NCI-H748 treated with DMSO at 0.1 percent for 48 hours (cell line): ENCODE results near the gene TICAM1.
"Not testable (repeated sequence)": the region's sequence is repeated elsewhere in the genome, so short reads cannot be mapped to it uniquely, and the experiment has no call there.

Source experiments
- DNase-seq: peaks from one replicate; lab custom pipeline; 2025; lab: John Stamatoyannopoulos, UW

Gene TICAM1

DNA sequence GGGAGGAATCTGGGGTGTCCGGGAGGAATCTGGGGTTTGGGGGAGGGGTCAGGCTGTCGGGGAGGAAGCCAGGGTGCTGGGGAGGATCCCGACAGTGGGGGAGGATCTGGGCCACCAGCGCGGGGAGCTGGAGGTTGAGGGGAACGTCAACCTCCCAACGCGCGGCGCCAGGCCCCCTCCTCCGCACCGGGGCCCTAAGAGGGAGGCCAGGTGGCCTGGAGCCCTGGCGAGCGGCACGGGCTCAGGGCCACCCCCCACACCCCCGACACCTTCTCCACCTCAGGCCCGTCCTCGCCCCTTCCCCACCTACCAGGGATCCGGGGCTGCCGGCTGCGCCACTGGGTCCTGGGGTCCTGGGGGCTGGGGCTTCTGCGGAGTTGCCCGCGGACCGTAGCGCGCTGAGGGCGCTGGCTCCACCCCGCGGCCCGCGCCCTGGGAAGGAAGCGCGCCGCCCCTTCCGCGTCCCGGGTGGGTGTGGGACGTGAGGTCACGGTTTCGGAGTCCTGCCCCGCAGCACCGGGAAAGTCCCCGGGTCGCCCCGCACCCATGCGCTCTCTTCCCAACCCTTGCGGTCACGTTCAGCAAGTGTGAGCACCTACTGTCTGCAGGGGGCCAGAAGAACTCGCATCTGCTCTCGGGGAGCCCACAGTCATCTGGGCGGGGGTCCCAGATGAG lies at the start of gene TICAM1:
Gene TICAM1, minus strand, starts transcription at position 409 of the 675 bp plus-strand sequence. CDS start 13,335 bp downstream, outside the sequence.
- DNase-seq: no peak

DNA sequence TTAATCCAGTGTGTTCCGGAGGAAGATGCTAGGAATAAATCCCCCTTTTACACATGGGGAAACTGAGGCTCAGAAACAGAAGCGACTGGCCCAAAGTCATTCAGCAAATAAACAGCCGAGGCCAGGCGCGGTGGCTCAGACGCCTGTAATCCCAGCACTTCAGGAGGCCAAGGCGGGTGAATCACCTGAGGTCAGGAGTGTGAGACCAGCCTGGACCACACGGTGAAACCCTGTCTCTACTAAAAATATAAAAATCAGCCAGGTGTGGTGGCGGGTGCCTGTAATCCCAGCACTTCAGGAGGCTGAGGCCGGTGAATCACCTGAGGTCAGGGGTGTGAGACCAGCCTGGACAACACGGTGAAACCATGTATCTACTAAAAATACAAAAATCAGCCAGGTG lies 47.5 kb upstream of the TICAM1 start:
- no peak for DNase-seq

DNA sequence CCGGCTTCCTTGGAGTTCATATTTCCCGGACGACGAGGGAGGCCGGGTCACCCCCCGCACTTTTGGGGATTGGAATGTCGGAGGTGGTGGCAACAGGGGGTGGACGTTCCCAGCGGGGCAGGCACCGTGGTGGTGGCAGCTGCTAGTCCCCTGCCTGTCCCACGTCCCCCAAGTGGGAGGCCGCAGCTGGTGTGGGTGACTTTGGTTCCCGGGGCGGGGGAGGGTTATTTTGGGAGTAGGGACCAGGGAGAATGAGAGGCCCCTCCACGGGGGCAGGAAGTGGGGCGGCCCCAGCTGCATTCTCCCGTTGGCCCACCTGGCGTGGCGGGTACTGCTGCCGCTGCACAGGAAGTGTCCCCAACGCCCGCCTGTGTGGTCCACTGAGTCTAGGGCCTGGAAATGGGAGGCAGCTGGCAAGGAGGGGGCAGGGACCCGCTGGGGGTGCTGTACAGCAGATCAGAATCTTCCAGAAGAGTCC lies 47.0 kb upstream of the TICAM1 start:
- no peak for DNase-seq

DNA sequence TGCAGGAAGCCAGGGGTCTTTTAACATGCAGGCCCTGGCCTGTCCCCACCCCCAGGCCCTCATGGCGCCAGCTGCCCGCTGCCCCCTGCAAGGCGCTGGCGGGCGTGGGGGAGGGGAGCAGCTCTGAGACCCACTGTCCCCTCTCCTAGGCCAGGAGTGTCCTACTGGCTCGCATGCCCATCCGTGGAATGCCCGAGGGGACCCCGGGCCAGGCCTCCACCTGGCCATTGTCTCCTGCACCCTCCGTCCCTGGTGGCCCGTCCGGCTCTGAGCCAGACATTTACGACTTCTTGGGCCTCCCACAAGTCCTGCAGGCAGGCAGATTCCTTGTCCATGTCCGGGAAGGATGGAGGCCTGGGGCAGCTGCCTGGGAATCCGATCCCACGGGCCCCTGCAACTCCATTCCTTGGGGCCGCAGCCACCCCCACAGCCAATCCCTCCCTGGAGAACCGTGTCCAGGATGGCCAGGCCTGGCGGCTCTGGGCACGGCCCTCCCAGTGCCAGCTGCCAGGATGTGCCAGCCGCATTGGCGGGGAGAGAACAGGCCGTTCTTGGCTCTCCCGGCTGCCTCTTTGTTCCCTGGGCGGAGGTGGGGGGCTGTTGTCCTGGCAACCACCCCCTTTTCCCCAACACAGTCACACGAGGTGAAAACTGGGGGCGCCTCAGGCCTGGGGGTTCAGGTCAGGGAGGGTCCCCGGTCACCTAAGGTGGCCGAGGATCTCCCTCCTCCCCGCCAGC lies 46.4 kb upstream of the TICAM1 start:
- no peak for DNase-seq

DNA sequence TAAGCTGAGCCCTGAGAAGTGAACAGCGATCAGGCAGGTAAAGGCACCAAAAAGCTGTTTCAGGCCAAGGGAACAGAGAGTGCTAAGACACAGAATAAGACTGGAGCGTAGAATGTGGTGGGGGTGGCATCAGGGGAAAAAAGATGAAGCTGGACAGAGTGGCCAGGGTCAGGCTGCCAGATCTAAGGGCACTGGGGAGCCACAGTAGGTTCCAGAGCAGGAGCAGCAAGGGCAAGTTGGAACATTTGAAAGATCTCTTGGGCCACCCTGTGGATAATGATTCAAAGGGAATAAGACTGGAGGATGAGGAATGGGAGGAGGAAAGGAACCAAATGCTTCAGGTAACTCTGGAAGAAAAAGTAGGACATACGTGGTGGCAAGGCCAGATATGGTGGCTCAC lies 42.4 kb upstream of the TICAM1 start:
- DNase-seq: no peak

DNA sequence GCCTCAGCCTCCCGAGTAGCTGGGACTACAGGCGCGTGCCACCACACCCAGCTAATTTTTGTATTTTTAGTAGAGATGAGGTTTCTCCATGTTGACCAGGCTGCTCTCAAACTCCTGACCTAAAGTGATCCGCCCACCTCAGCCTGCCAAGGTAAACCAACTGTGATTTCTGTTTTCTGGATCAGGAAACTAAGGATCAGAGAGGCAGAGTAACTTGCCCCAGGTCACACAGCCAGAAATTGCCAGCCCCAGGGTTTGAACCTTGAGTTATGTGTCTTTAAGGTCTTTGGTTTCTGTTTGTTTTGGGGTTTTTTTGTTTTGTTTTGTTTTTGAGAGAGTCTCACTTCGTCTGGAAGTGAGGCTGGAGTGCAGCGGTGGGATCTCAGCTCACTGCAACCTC lies 40.2 kb upstream of the TICAM1 start:
- DNase-seq: no peak

DNA sequence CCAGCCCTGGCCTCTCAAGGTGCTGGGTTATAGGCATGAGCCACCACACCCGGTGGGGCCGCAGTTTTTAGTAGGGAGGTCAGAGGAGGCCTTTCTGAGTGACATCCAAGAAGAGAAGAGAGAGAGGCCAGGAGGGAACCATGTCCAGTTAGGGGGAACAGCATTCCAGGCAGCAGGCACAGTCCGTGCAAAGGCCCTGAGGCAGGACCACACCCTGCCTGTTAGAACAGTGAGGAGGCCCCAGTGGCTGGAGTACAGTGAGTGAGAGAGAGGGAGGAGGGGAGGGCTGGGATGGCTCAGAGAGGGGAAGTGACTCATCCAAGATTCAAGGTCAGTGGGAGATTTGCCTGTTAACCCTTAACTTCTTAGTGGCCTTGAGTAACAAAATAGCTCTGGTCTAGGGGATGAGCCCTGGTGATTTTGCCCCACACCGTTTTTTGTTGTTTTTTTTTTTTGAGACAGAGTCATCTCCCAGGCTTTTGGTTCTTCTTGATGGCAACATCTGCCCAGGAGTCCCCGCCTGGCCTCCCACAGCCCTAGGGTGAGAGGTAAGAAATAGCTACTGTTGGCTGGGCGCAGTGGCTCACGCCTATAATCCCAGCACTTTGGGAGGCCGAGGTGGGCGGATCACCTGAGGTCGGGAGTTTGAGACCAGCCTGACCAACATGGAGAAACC lies 38.7 kb upstream of the TICAM1 start:
- no peak for DNase-seq

DNA sequence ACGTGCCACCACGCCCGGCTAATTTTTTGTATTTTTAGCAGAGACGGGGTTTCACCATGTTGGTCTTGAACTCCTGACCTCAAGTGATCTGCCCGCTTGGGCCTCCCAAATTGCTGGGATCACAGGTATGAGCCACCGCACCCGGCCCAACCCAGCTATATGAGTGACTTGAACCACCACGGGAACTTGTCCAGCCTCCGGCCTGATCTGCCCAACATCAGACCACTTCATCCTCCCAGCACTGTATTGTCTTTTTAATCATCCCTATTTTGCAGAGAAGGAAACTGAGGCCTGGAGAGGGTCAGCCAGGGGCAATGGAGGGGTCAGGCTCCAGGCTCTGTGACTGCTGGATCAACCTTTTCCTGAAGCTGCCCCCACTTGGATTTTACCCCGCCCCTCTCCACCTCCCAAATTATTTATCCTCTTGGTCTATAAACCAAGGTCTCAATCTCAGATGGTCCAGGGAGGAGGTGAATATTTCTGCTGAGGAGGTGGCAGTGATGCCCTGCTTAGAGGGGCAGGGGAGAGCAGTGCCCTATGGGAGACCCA lies 36.8 kb upstream of the TICAM1 start:
- no peak for DNase-seq

DNA sequence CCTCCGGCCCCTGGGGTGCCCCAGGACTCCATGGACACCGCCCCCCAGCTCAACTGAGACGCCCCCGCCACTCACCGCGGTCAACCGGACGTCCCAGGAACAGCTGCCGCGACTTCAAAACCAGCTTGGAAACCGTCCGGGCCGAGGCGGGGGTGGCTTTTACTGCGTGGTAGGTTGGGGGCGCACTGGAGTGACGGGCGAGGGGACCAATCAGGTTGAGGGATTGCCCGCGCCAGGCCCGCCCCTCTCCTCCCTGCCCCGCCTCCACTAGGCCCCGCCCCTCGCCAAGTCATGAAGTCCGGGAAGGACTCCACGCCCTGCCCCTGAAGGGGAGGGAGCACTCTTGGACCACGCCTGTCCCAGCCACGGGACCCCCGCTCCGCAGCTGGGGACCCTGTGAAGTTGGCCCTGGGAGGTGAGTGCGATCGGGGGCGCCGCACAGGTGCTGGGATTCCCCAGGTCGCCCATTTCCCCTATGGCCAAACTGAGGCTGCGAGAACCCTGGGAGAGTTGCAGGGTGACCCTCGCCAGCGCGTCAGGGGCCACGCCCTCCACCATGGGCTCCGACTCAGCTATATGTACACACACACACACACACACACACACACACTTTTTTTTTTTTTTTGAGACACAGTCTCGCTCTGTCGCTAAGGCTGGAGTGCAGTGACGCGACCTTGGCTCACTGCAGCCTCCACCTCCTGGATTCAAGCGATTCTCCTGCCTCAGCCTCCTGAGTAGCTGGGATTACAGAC lies 36.2 kb upstream of the TICAM1 start, which contains the start of gene PLIN3:
Gene PLIN3, minus strand, starts transcription at position 134 of the 752 bp plus-strand sequence. CDS start 6,273 bp downstream, outside the sequence.
- no peak for DNase-seq

DNA sequence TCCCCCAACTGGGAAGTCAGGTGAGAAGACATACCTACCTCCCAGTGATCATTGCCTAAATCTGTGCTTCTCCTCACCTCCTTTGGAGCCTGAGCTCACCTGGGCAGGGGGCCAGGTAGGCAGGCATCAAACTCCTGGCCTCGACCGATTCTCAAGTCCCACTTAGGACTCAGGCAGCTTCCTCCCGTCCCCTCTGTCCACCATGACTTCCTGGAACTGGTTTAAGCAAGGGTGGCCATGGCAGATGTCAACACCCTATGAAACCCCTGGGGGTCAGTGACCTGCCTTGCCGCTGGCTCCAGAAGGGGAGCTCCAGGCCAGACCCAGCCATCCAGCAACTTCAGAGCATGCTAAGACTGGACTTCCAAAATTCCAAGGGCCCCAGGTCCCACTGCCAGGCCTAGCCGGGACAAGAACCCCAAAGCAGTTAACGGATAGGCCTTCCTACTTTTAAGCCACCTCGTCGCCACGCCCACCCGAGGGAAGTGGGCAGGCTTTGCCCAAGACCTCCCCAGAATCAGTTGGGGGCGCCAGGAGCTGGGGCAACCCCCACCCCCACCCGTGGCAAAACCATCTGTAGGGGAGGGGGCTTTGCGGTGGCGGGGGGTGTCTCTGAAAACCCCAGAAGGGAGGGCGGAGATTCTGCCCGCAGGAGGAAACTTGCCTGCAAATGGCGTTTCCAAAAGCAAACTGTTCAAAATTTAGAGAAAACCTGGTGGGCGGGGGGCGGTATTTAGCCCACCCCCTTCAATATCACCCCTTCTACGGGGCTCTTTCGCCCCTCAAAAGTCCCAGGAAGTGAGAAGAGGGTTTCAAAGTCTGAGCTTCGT lies 35.3 kb upstream of the TICAM1 start:
- no peak for DNase-seq

DNA sequence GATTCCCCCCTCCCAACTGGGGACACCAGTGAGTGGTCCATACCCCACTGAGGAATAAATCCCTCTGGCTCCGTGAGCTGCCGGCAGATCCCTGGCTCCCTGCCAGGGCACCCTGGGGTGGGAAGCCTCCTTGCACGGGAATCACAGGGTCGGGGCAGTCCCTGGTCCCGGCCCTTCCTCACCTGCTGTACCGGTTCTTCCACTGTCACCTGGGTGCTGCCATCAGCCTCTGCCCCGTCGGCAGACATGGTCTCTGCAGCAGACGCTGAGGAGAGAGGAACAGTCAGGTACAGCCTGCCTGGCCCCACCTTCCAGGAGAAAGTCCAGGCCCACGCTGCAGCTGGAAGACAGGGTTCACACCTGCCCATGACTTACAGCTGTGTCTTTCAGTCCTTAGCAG lies 29.6 kb upstream of the TICAM1 start:
- DNase-seq: peak; percentile 25

DNA sequence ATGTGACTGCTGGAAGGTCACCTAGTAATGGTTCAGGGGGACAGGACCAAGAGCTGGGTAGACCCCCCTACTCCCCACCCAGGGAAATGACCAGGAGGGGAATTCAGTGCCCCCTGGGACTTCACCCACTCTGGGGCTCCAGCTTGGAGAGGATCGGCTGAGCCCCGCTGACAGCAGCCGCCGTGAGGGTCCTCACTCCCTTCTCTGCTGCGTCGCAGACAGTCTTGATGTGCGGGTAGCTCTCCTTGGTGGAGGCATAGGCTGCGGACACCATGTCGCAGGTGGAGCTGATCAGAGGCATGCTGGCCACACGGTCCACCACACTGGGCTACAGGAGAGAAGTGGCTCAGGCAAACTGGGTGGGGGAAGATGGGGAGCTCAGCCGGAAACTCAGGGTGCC lies 28.2 kb upstream of the TICAM1 start:
- DNase-seq: no peak

DNA sequence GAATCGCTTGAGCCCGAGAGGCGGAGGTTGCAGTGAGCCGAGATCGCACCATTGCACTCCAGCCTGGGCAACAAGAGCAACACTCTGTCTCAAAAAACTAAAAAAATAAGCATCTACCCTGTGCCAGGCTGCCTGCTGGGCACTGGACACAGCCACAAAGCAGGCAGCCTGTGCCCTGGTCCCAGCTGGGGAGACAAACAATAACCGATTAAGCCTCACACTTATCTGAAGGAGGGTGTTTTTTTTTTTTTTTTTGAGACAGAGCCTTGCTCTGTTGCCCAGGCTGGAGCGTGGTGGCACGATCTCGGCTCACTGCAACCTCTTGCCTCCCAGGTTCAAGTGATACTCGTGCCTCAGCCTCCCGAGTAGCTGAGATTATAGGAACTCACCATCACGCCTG lies 25.0 kb upstream of the TICAM1 start:
- not testable (repeated sequence) for DNase-seq

DNA sequence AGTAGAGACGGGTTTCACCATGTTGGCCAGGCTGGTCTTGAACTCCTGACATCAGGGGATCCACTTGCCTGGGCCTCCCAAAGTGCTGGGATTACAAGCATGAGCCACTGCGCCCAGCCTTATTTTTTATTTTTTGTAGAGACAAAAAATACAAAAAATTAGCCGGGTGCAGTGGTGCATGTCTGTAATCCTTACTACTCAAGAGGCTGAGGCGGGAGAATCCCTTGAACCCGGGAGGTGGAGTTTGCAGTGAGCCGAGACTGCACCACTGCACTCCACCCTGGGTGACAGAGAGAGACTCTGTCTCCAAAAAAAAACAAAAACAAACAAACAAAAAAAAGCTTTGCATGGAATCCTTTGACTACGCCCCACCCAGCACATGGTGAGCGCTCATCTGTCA lies 22.0 kb upstream of the TICAM1 start:
- not testable (repeated sequence) for DNase-seq

DNA sequence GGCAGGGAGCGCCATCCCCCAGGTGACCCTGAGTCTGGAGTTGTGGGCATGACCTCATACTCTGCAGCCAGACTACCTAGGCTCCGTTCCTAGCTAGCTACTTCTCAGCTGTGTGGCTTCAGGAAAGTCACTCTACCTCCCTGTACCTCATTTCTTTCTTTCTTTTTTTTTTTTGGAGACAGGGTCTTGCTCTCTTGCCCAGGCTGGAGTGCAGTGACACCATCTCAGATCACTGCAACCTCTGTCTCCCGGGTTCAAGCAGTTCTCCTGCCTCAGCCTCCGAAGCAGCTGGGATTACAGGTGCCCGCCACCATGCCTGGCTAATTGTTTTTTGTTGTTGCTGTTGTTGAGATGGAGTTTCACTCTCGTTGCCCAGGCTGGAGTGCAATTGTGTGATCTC lies 21.0 kb upstream of the TICAM1 start:
- no peak for DNase-seq

DNA sequence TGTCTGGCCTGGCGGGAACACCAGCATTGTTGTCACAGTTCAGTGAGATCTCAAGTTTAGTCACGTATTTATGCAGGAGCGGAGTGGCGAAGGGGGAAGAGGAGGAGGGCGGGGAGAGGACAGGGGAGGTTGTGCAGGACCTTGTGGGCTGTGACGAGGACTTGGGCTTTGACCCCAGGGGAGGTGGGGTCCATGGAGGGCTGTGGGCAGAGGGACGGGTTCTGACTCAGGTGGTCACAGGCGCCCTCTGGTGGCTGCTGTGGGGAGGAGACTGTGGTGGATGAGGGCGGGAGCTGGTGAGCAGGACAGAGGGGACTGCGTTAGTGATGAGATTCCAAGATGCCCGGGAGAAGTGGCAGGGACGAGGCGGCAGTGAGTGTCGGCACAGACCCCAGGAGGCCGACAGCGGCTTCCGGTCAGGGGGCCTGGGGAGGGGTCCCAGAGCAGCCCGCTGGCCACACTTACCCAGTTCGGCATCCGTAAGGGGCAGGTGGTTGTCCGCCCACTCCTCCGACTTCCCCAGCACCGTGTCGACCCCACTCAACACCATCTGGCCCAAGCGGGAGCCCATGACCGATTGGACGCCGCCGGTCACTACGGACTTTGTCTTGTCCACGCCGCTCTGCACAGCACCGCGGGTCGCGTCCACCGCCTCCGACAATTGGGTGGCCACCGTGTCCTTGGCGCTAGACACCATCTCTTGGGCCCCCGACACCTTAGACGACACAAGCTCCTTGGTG lies 20.2 kb upstream of the TICAM1 start:
- peak; percentile 6 for DNase-seq

DNA sequence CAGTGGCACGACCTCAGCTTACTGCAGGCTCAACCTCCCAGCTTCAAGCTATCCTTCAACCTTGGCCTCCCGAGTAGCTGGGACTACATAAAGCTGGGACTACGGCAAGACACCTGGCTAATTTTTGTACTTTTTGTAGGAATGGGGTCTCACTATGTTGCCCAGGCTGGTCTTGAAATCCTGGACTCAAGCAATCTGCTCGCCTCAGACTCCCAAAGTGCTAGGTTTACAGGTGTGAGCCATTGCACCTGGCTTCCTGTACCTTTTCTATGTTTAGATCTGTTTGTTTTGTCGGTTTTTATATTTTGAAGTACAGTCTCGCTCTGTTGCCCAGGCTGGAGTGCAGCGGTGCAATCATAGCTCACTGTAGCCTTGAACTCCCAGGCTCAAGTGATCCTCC lies 17.5 kb upstream of the TICAM1 start:
- no peak for DNase-seq

DNA sequence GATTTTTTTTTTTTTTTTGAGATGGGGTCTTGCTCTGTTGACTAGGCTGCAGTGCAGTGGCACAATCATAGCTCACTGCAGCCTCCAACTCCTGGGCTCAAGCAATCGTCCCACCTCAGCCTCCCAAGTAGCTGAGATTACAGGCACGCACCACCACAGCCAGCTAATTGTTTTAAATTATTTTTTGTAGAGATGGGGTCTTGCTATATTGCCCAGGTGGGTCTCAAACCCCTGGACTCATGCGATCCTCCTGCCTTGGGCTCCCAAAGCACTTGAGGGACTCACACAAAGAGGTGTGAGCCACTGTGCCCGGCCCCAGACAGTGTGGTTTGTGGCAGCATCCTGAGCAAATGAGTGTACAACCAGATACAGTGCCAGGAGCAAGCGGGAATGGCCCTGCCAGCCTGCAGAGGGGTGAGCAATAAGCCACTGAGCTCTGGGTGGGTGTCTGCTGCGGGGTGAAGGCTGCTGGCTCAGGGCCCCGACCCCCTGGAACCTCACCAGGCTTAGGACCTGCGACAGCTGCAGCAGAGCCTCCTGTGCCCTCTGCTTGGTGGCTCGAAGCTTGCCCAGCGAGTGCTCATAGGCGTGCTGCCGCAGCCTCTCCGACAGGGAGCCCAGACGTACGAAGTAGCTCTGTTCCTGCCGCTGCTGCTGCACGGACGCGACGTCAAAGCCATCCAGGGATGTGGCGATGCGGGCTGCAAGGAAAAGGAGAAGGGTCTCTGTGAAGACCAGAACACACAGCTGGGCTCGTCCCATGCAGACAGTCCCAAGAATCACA lies 15.9 kb upstream of the TICAM1 start:
- DNase-seq: no peak

DNA sequence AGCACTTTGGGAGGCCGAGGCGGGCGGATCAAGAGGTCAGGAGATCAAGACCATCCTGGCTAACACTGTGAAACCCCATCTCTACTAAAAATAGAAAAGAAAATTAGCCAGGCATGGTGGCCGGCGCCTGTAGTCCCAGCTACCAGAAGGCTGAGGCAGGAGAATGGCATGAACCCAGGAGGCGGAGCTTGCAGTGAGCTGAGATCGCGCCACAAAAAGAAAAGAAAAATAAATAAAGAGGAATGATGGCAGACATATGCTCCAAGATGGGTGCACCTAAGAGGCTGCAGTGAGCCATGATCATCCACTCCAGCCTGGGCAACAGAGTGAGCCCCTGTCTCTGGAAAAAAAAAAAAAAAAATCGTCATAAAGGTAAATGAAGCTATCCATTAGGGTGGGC lies 14.5 kb upstream of the TICAM1 start:
- DNase-seq: not testable (repeated sequence)
